HEK293 (cell line): Measurements from ENCODE around the gene TGIF1.

Source experiments
- CTCF ChIA-PET: fragments of 350-600 bp; formaldehyde crosslinking; extraction: SDS; loops from one replicate; lab custom pipeline; 2021; ENCODE audit warnings: antibody characterized with exemption; lab: Yijun Ruan, JAX
- POLR2A ChIA-PET: fragments of 300-600 bp; formaldehyde crosslinking; extraction: SDS; loops from one replicate; lab custom pipeline; 2020; ENCODE audit warnings: antibody characterized with exemption, inconsistent platforms; lab: Yijun Ruan, JAX
- H3K27ac ChIP-seq: fragments of 200-500 bp; sonication (Bioruptor generic); 2 replicates; pipeline ENCODE4 v1.5.1; 2014; ENCODE audit warnings: low read depth, low read length, control low read depth, inconsistent platforms; ENCODE audit errors: extremely low read depth
- H3K36me3 ChIP-seq, 2 experiments: fragments of 200-500 bp in 1 of 2; sonication (Bioruptor generic) in 1 of 2; 1 replicate in 1 of 2; 2 replicates in 1 of 2; pipeline ENCODE4 v1.5.1; 2014 to 2017; ENCODE audit warnings: inconsistent platforms in 2 of 2, low read length in 2 of 2; ENCODE audit not compliant: control insufficient read depth in 2 of 2, insufficient read depth in 1 of 2
- H3K4me1 ChIP-seq: fragments of 200-500 bp; sonication (Bioruptor generic); 2 replicates; pipeline ENCODE4 v1.5.1; 2014; ENCODE audit warnings: mild to moderate bottlenecking, low read length, inconsistent platforms; ENCODE audit not compliant: control insufficient read depth, insufficient read depth
- H3K4me3 ChIP-seq: 2 replicates; pipeline ENCODE4 v1.5.1; 2011; ENCODE audit warnings: low read depth, mild to moderate bottlenecking, control low read depth, low read length, moderate library complexity
- H3K9me3 ChIP-seq: fragments of 200-500 bp; sonication (Bioruptor generic); 2 replicates; pipeline ENCODE4 v1.5.1; 2014; ENCODE audit warnings: low read depth, low read length, inconsistent platforms; ENCODE audit not compliant: control insufficient read depth, insufficient read depth
- GFI1B ChIP-seq: fragments of 450-650 bp; formaldehyde crosslinking; IDR thresholded peaks from 2 replicates; pipeline ENCODE4 v1.5.1; 2016; ENCODE audit warnings: missing biosample characterization, missing genetic modification characterization
- INSM2 ChIP-seq: fragments of 450-650 bp; formaldehyde crosslinking; IDR thresholded peaks from 2 replicates; pipeline ENCODE4 v1.5.1; 2016; ENCODE audit warnings: missing biosample characterization, missing genetic modification characterization
- KLF16 ChIP-seq: fragments of 450-650 bp; formaldehyde crosslinking; IDR thresholded peaks from 2 replicates; pipeline ENCODE4 v1.5.1; 2017; ENCODE audit warnings: missing biosample characterization, missing genetic modification characterization
- KLF7 ChIP-seq: fragments of 450-650 bp; formaldehyde crosslinking; IDR thresholded peaks from 2 replicates; pipeline ENCODE4 v1.5.1; 2016; ENCODE audit warnings: missing biosample characterization, missing genetic modification characterization, borderline replicate concordance
- KLF9 ChIP-seq: fragments of 450-650 bp; formaldehyde crosslinking; IDR thresholded peaks from 2 replicates; pipeline ENCODE4 v1.5.1; 2016; ENCODE audit warnings: missing biosample characterization, missing genetic modification characterization, low read depth
- PRDM6 ChIP-seq: fragments of 450-650 bp; formaldehyde crosslinking; IDR thresholded peaks from 2 replicates; pipeline ENCODE4 v1.5.1; 2017; ENCODE audit warnings: missing biosample characterization, missing genetic modification characterization
- SALL2 ChIP-seq: fragments of 450-650 bp; formaldehyde crosslinking; IDR thresholded peaks from 2 replicates; pipeline ENCODE4 v1.5.0; 2017; ENCODE audit warnings: missing biosample characterization, mild to moderate bottlenecking, missing genetic modification characterization, borderline replicate concordance
- SCRT1 ChIP-seq: fragments of 450-650 bp; formaldehyde crosslinking; IDR thresholded peaks from 2 replicates; pipeline ENCODE4 v1.5.1; 2016; ENCODE audit warnings: missing biosample characterization, missing genetic modification characterization, borderline replicate concordance
- SETDB1 ChIP-seq: IDR thresholded peaks from one replicate; pipeline ENCODE4 v1.6.1; 2017; ENCODE audit warnings: mild to moderate bottlenecking, low read length, moderate library complexity, mixed read lengths; ENCODE audit not compliant: insufficient read length
- SP7 ChIP-seq: fragments of 450-650 bp; formaldehyde crosslinking; IDR thresholded peaks from 2 replicates; pipeline ENCODE4 v1.5.1; 2016; ENCODE audit warnings: missing biosample characterization, missing genetic modification characterization
- ZBTB8A ChIP-seq: fragments of 450-650 bp; formaldehyde crosslinking; IDR thresholded peaks from 2 replicates; pipeline ENCODE4 v1.5.1; 2016; ENCODE audit warnings: missing biosample characterization, missing genetic modification characterization
- ZNF121 ChIP-seq: fragments of 450-650 bp; formaldehyde crosslinking; IDR thresholded peaks from 2 replicates; pipeline ENCODE4 v1.5.1; 2016; ENCODE audit warnings: missing biosample characterization, missing genetic modification characterization
- ZNF138 ChIP-seq: fragments of 450-650 bp; formaldehyde crosslinking; IDR thresholded peaks from 2 replicates; pipeline ENCODE4 v1.5.1; 2016; ENCODE audit warnings: missing biosample characterization, missing genetic modification characterization, borderline replicate concordance
- ZNF211 ChIP-seq: fragments of 450-650 bp; formaldehyde crosslinking; IDR thresholded peaks from 2 replicates; pipeline ENCODE4 v1.5.1; 2016; ENCODE audit warnings: low read depth, missing biosample characterization, missing genetic modification characterization
- ZNF354C ChIP-seq: fragments of 450-650 bp; formaldehyde crosslinking; IDR thresholded peaks from 2 replicates; pipeline ENCODE4 v1.5.1; 2016; ENCODE audit warnings: missing biosample characterization, missing genetic modification characterization, low read depth, borderline replicate concordance
- ZNF449 ChIP-seq: fragments of 450-650 bp; formaldehyde crosslinking; IDR thresholded peaks from 2 replicates; pipeline ENCODE4 v1.5.1; 2017; ENCODE audit warnings: missing biosample characterization, mild to moderate bottlenecking, missing genetic modification characterization, moderate library complexity
- ZNF473 ChIP-seq: fragments of 450-650 bp; formaldehyde crosslinking; IDR thresholded peaks from 2 replicates; pipeline ENCODE4 v1.5.1; 2017; ENCODE audit warnings: missing biosample characterization, missing genetic modification characterization
- ZNF521 ChIP-seq: fragments of 450-650 bp; formaldehyde crosslinking; IDR thresholded peaks from 2 replicates; pipeline ENCODE4 v1.5.1; 2017; ENCODE audit warnings: missing biosample characterization, mild to moderate bottlenecking, missing genetic modification characterization
- ZNF560 ChIP-seq: fragments of 450-650 bp; formaldehyde crosslinking; IDR thresholded peaks from 2 replicates; pipeline ENCODE4 v1.5.1; 2017; ENCODE audit warnings: missing biosample characterization, missing genetic modification characterization, borderline replicate concordance
- ZNF624 ChIP-seq: fragments of 450-650 bp; formaldehyde crosslinking; IDR thresholded peaks from 2 replicates; pipeline ENCODE4 v1.5.1; 2017; ENCODE audit warnings: missing biosample characterization, missing genetic modification characterization
- ZNF664 ChIP-seq: fragments of 450-650 bp; formaldehyde crosslinking; IDR thresholded peaks from 2 replicates; pipeline ENCODE4 v1.5.1; 2016; ENCODE audit warnings: missing biosample characterization, missing genetic modification characterization
- ZNF76 ChIP-seq: fragments of 450-650 bp; formaldehyde crosslinking; IDR thresholded peaks from 2 replicates; pipeline ENCODE4; 2016; ENCODE audit warnings: low read depth, missing biosample characterization, missing genetic modification characterization, borderline replicate concordance
- ZNF830 ChIP-seq: fragments of 450-650 bp; IDR thresholded peaks from 2 replicates; pipeline ENCODE4 v1.5.0; 2018; ENCODE audit warnings: missing biosample characterization, missing genetic modification characterization, low read depth, mild to moderate bottlenecking, moderate library complexity

The TGIF1 gene

GRCh38 chr18:3495691-3496430, 45.9 kb downstream of the TGIF1 start:
- H3K27ac ChIP-seq: no peak overlapping the region
- H3K9me3 ChIP-seq: no peaks in the 10 kb centered on the region
- CTCF ChIA-PET: interaction anchor here (1.3 to 1.4 kb wide), 2 partner anchors 13 to 14 kb away, joined by 4 to 5 read pairs; no protein-coding TSS in a partner anchor
- POLR2A ChIA-PET: no interaction called here
- TF ChIP-seq ZNF138 (tag by site-specific recombination): no peak
- no peak for TF ChIP-seq PRDM6 (tag by site-specific recombination)
- TF ChIP-seq SCRT1 (tag by site-specific recombination): no peak
- no peak for TF ChIP-seq ZNF624 (tag by site-specific recombination)
- TF ChIP-seq SALL2 (tag by site-specific recombination): no peak
- no peak for TF ChIP-seq SETDB1
- no peak for TF ChIP-seq GFI1B (tag by site-specific recombination)
- TF ChIP-seq ZNF76 (tag by site-specific recombination): no peak
- H3K36me3 ChIP-seq: no peaks in the 10 kb centered on the region
- H3K4me1 ChIP-seq: no peaks in the 10 kb centered on the region
- no peak overlapping the region for H3K4me3 ChIP-seq

- H3K9me3 ChIP-seq: no peaks in the 10 kb centered on the region
- no peaks in the 10 kb centered on the region for H3K36me3 ChIP-seq
- H3K4me3 ChIP-seq: no peak overlapping the region
- CTCF ChIA-PET: interaction anchor here (0.9 kb wide), 1 partner anchor 91 kb away, joined by 3 read pairs; no protein-coding TSS in a partner anchor
- POLR2A ChIA-PET: interaction anchor here (0.5 kb wide), 1 partner anchor 203 kb away, joined by 6 read pairs; no protein-coding TSS in a partner anchor
- TF ChIP-seq KLF7 (tag by site-specific recombination) (no peak), KLF9 (no peak), ZNF473 (no peak), INSM2 (tag by site-specific recombination) (no peak), ZBTB8A (no peak), ZNF121 (tag by site-specific recombination) (no peak), ZNF521 (tag by site-specific recombination) (no peak), ZNF560 (tag by site-specific recombination) (no peak), SP7 (no peak), ZNF664 (tag by site-specific recombination) (no peak), ZNF354C (tag by site-specific recombination) (no peak), ZNF449 (no peak), ZNF830 (tag by site-specific recombination) (no peak), KLF16 (tag by site-specific recombination) (no peak), ZNF211 (no peak)
- 0 out of 2 replicates have a peak, but pooled peaks cover 3% of the 10 kb centered on the region for H3K4me1 ChIP-seq
- H3K27ac ChIP-seq: no peak overlapping the region
Observed at GRCh38 chr18:3498698-3499471, 48.9 kb downstream of the TGIF1 start.
